Bone marrow (tissue), 2 donors: ENCODE data around the gene DHRS7B.
"Not testable (repeated sequence)": the region's sequence is repeated elsewhere in the genome, so short reads cannot be mapped to it uniquely, and the experiment has no call there.

ENCODE experiments used
- DNase-seq, 2 donors: peaks; one replicate each; lab custom pipeline; 2025; lab: John Stamatoyannopoulos, UW

The DHRS7B gene

GRCh38 chr17:21108651-21109050 lies 18.1 kb upstream of the DHRS7B start:
- no peak for DNase-seq

DNA sequence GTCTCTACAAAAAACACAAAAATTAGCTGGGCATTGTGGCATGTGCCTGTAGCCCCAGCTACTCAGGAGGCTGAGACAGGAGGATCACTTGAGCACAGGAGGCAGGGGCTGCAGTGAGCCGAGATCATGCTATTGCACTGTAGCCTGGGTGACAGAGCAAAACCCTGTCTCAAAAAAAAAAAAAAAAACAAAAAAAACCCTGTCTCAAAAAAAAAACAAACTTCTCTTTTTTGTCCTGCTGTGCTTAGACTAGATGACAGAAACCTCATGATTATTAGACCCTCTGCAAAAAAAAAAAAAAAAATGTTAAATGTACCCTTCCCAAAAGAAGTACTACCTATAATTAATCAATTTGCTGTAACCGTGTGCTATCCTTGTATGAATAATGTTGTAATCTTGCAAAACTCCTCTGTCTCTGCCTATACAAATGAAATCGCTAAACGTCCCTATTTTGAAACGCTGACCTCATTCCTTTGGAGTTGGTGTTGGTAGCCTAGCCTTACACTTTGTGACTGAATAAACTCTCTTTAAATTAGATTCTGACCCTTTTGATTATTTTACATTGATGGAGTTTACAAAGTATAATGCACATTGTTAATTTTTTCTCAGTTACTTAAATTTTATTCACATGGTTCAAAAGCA lies 13.6 kb upstream of the DHRS7B start:
- DNase-seq = no peak

GRCh38 chr17:21113716-21114115 lies 13.0 kb upstream of the DHRS7B start:
- DNase-seq = no peak

DNA sequence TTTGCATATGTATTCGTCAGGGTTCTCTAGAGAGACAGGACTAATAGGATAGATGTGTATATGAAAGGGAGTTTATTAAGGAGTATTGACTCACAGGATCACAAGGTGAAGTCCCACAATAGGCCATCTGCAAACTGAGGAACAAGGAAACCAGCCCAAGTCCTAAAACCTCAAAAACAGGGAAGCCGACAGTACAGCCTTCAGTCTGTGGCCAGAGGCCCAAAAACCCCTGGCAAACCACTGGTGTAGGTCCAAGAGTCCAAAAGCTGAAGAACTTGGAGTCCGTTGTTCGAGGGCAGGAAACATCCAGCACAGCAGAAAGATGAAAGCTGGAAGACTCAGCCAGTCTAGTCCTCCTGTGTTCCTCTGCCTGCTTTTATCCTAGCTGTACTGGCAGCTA lies 12.0 kb upstream of the DHRS7B start:
- DNase-seq = not testable (repeated sequence)

GRCh38 chr17:21119247-21119918 lies 7.4 kb upstream of the DHRS7B start:
- peak in 1 of 2 donors; percentile 62 for DNase-seq

- DNase-seq = no peak
Measured at GRCh38 chr17:21119919-21120249, 6.9 kb upstream of the DHRS7B start.

- DNase-seq = no peak
Measured at GRCh38 chr17:21124086-21124485, 2.7 kb upstream of the DHRS7B start.

GRCh38 chr17:21124517-21124916 lies 2.2 kb upstream of the DHRS7B start:
- DNase-seq = not testable (repeated sequence)

GRCh38 chr17:21125862-21126261 lies 902 bp upstream of the DHRS7B start:
- DNase-seq = peak in 1 of 2 donors; percentile 58

GRCh38 chr17:21127509-21128077 lies 829 bp downstream of the DHRS7B start:
- no peak for DNase-seq

- DNase-seq = peak in 1 of 2 donors; percentile 4
Measured at GRCh38 chr17:21129023-21129681, 2.4 kb downstream of the DHRS7B start.

DNA sequence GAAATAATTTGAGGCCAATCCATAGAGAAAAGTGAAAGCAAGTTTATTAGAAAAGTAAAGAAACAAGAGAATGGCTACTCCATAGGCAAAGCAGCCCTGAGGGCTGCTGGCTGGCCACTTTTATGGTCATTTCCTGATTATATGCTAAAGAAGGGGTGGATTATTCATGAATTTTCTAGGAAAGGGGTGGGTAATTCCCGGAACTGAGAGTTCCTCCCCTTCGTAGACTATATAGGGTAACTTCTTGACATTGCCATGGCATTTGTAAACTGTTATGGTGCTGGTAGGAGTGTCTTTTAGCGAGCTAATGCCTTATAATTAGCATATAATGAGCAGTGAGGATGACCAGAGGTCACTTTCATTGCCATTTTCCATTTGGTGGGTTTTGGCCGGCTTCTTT lies 4.4 kb downstream of the DHRS7B start:
- no peak for DNase-seq

- DNase-seq = no peak
Measured at GRCh38 chr17:21132428-21132827, 5.7 kb downstream of the DHRS7B start.

DNA sequence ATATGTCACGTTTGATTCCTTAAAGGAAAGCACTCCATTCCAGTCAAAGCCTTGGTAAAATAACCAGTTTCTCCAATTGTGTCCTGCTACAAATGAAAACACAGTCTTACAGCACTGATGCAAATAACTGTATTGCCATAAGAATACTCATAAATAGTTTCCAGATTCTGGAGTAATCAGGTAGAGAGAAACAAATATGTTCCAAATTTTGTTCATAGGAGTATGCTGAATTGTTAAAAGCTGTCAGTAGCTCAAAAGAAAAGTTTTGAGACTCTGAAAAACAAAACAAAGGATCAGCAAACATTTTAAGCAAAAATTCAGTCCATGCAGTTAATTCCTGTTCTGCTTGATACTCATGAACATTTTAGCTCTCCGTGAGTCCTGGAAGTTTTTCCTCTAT lies 7.8 kb downstream of the DHRS7B start:
- DNase-seq = no peak

- DNase-seq = no peak
Measured at GRCh38 chr17:21140911-21141310, 14.1 kb downstream of the DHRS7B start.

DNA sequence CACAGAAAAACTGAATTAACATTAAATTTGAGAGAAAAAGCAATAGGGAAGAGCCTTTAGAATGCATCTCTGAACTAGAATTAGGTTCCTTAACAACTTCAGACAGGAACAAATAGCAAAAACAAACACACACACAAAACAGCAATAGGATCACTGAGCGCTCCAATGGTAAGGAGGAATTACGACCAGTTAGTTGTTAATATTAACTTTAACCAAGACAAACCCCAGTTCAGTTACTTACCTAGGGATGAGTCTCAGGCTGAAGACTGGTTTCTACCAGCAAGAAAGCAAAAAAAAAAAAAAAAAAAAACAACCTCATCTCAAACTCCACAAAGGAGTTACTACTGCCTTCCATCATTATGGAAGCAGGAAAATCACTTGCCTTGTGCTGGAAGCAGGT lies 14.6 kb downstream of the DHRS7B start:
- no peak for DNase-seq

- not testable (repeated sequence) for DNase-seq
Measured at GRCh38 chr17:21142065-21142464, 15.3 kb downstream of the DHRS7B start.

DNA sequence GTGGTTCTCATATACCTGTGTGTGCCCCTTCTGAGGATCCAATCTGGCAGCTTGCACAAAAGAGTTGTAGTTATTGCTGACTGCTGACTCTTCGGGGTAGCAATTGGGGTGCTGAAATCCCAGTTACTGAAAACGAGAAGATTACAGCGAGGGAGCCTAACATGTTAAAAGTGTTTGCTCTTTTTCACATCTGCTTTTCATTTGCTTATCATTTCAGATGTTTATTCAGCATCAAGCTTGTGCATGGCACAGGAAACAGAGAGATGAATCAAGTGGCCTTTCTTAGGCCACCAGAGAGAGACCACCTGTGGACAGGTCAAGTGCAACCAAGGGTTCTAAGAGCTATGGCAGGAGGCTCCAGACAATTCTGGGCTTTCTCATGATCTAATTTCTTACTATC lies 16.9 kb downstream of the DHRS7B start:
- DNase-seq = no peak

- DNase-seq = not testable (repeated sequence)
Measured at GRCh38 chr17:21144299-21144698, 17.5 kb downstream of the DHRS7B start.

DNA sequence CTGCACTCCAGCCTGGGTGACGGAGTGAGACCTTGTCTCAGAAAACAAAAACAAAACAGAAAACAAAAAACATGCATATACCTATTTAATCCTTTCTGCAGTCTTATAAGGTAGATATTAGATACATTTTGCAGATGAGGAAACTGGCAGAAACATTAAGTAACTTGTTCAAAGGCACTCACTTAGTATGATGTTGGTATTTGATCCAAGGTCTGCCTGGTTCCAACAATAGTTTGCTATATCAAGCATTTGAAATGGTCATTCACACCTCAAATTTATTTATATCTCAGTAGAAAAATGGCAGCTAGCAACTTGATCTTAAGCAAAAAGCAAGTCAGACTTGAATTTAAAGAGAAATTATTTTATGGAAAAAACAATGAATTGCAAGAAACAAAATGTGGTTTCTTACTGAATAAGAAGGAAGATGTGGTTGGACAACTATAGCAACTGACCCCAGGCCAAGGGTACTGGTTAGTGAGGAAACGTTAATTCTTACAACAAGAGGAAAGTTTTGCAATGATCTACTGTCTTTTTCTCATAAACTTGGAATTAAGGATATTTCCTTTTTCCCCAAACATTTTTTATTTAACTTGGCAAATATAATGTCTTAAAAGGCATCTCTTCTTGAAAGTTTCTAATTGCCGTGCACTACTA lies 19.7 kb downstream of the DHRS7B start:
- no peak for DNase-seq

DNA sequence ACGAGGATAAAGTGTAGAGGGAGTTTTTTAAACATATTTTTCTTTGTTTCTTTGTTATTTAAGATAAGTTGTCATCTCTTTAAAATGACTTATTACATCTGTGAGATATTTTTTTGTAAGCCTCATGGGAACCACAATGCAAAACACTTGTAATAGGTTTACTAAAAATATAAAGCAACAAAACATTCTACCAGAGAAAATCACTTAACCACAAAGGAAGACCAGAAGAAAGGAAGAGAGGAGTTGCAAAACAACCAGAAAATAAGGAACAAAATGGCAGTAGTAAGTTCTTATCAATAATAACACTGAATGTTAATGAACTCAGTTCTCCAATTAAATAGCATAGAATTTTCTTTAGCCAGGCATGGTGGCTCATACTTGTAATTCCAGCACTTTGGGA lies 22.9 kb downstream of the DHRS7B start:
- peak in 1 of 2 donors; percentile 5 for DNase-seq

GRCh38 chr17:21152731-21153130 lies 26.0 kb downstream of the DHRS7B start:
- DNase-seq = no peak
